ENCODE data around the gene TRAF3.

TRAF3 gene

GRCh38 chr14:102749393-102750305 lies 27.6 kb upstream of the TRAF3 start:
- Histone ChIP-seq H3K4me3 (ENCODE audit: low read depth, low read length) (no peak overlapping the region), H3K36me3 (peaks cover 3% of the 10 kb centered on the region), H3K4me1 (peaks cover 9% of the 10 kb centered on the region), H3K9me3 (no peaks in the 10 kb centered on the region), H3K27me3 (no peaks in the 10 kb centered on the region)
- no peak for TF ChIP-seq CTCF (IDR thresholded peaks at IDR 0.05; ENCODE audit: low read depth, low read length)
- DNase-seq: no peak

- no peaks in the 10 kb centered on the region for H3K27me3 ChIP-seq
- no peak for TF ChIP-seq CTCF (IDR thresholded peaks at IDR 0.05; ENCODE audit: low read depth, low read length)
- no peak for DNase-seq
- H3K9me3 ChIP-seq: no peaks in the 10 kb centered on the region
- no peak overlapping the region for H3K4me3 ChIP-seq (ENCODE audit: low read depth, low read length)
- H3K4me1 ChIP-seq: peaks cover 9% of the 10 kb centered on the region
- H3K36me3 ChIP-seq: peaks cover 3% of the 10 kb centered on the region
Measured at GRCh38 chr14:102750376-102750775, 26.9 kb upstream of the TRAF3 start.

- Histone ChIP-seq H3K4me1 (peaks cover 9% of the 10 kb centered on the region), H3K36me3 (peaks cover 3% of the 10 kb centered on the region; the same call in 1 of the 2 replicates), H3K27me3 (no peaks in the 10 kb centered on the region), H3K9me3 (no peaks in the 10 kb centered on the region), H3K4me3 (ENCODE audit: low read depth, low read length) (no peak overlapping the region)
- TF ChIP-seq CTCF (IDR thresholded peaks at IDR 0.05; ENCODE audit: low read depth, low read length): no peak
- DNase-seq: no peak
Measured at GRCh38 chr14:102751088-102751487, 26.2 kb upstream of the TRAF3 start.

- TF ChIP-seq CTCF (IDR thresholded peaks at IDR 0.05; ENCODE audit: low read depth, low read length): no peak
- Histone ChIP-seq H3K4me3 (ENCODE audit: low read depth, low read length) (no peak overlapping the region), H3K4me1 (peaks cover 9% of the 10 kb centered on the region), H3K27me3 (no peaks in the 10 kb centered on the region), H3K36me3 (peaks cover 1% of the 10 kb centered on the region; the same call in 1 of the 2 replicates), H3K9me3 (no peaks in the 10 kb centered on the region)
- no peak for DNase-seq
Measured at GRCh38 chr14:102752239-102752847, 24.9 kb upstream of the TRAF3 start.

GRCh38 chr14:102754370-102755262 lies 22.6 kb upstream of the TRAF3 start:
- no peak for TF ChIP-seq CTCF (IDR thresholded peaks at IDR 0.05; ENCODE audit: low read depth, low read length)
- no peaks in the 10 kb centered on the region for H3K9me3 ChIP-seq
- H3K27me3 ChIP-seq: no peaks in the 10 kb centered on the region
- H3K4me3 ChIP-seq (ENCODE audit: low read depth, low read length): no peak overlapping the region
- peaks cover 6% of the 10 kb centered on the region for H3K4me1 ChIP-seq
- no peak for DNase-seq
- H3K36me3 ChIP-seq: no peaks in the 10 kb centered on the region

Measured in BE2C (cell line).